Measurements from ENCODE around the gene POU6F2.

The POU6F2 gene

GRCh38 chr7:39400836-39401235, 423.1 kb downstream of the POU6F2 start:
- no peak overlapping the region for H3K4me3 ChIP-seq (replicated peaks; ENCODE audit: low read depth, low read length)

GRCh38 chr7:39402034-39402433, 424.3 kb downstream of the POU6F2 start:
- no peak for TF ChIP-seq CTCF (IDR thresholded peaks at IDR 0.05; ENCODE audit: low read length, missing control alignments)
- no peak overlapping the region for H3K4me3 ChIP-seq (replicated peaks; ENCODE audit: low read depth, low read length)
- no peak for DNase-seq (ENCODE audit: low read depth)

More at GRCh38 chr7:39400836-39401235, 423.1 kb downstream of the POU6F2 start:
- TF ChIP-seq CTCF (IDR thresholded peaks at IDR 0.05; ENCODE audit: low read length, missing control alignments): no peak
- no peak for DNase-seq (ENCODE audit: low read depth)

- no peak for DNase-seq (ENCODE audit: low read depth)
- no peak for TF ChIP-seq CTCF (IDR thresholded peaks at IDR 0.05; ENCODE audit: low read length, missing control alignments)
- H3K4me3 ChIP-seq (replicated peaks; ENCODE audit: low read depth, low read length): no peak overlapping the region
Measured at GRCh38 chr7:39404907-39405306, 427.2 kb downstream of the POU6F2 start.

- no peak for DNase-seq (ENCODE audit: low read depth)
- H3K4me3 ChIP-seq (replicated peaks; ENCODE audit: low read depth, low read length): no peak overlapping the region
- no peak for TF ChIP-seq CTCF (IDR thresholded peaks at IDR 0.05; ENCODE audit: low read length, missing control alignments)
Measured at GRCh38 chr7:39405581-39405980, 427.9 kb downstream of the POU6F2 start.

GRCh38 chr7:39406467-39406866, 428.8 kb downstream of the POU6F2 start:
- TF ChIP-seq CTCF (IDR thresholded peaks at IDR 0.05; ENCODE audit: low read length, missing control alignments): no peak
- no peak for DNase-seq (ENCODE audit: low read depth)
- H3K4me3 ChIP-seq (replicated peaks; ENCODE audit: low read depth, low read length): no peak overlapping the region

- no peak for DNase-seq (ENCODE audit: low read depth)
- H3K4me3 ChIP-seq (replicated peaks; ENCODE audit: low read depth, low read length): no peak overlapping the region
- no peak for TF ChIP-seq CTCF (IDR thresholded peaks at IDR 0.05; ENCODE audit: low read length, missing control alignments)
Measured at GRCh38 chr7:39407137-39407536, 429.4 kb downstream of the POU6F2 start.

GRCh38 chr7:39407723-39408122, 430.0 kb downstream of the POU6F2 start:
- no peak overlapping the region for H3K4me3 ChIP-seq (replicated peaks; ENCODE audit: low read depth, low read length)
- DNase-seq (ENCODE audit: low read depth): no peak
- no peak for TF ChIP-seq CTCF (IDR thresholded peaks at IDR 0.05; ENCODE audit: low read length, missing control alignments)

Measured in fibroblast of pulmonary artery (primary cell).